Thoracic aorta (tissue), 2 donors: ENCODE measurements around the gene SNRPA1. TPM values are rescaled to one million over a fixed set of nuclear protein-coding genes. Genes with fewer than 3 reads are reported as not detected.

Experiments
- ATAC-seq: fragments of 150-250 bp; one replicate; pipeline ENCODE4 v1.8.0; 2017; ENCODE audit warnings: low read depth; ENCODE audit not compliant: insufficient number of reproducible peaks, low FRiP score
- DNase-seq: peaks from one replicate; pipeline ENCODE4 v3.0.0-alpha.2; 2020; ENCODE audit warnings: low spot score
- H3K27ac ChIP-seq, 2 donors: fragments of 200-600 bp; sonication (generic); 1 replicate in 1 of 2; 2 replicates in 1 of 2; pipeline ENCODE4 v1.5.1; 2016; ENCODE audit warnings: mild to moderate bottlenecking in 2 of 2, moderate library complexity in 2 of 2
- H3K27me3 ChIP-seq: fragments of 200-600 bp; sonication (generic); replicated peaks from 2 replicates; pipeline ENCODE4 v1.6.0; 2016; ENCODE audit warnings: mild to moderate bottlenecking; ENCODE audit not compliant: insufficient read depth
- H3K36me3 ChIP-seq: fragments of 200-600 bp; sonication (generic); one replicate; pipeline ENCODE4 v1.5.1; 2016
- H3K4me1 ChIP-seq, 2 donors: fragments of 200-600 bp; sonication (generic); 1 replicate in 1 of 2; 2 replicates in 1 of 2; pipeline versions ENCODE4 v1.5.1 to v1.6.0; 2016; ENCODE audit warnings: low read depth in 2 of 2, mild to moderate bottlenecking in 1 of 2; ENCODE audit not compliant: control insufficient read depth in 1 of 2
- H3K4me3 ChIP-seq: fragments of 200-600 bp; sonication (generic); 2 replicates; pipeline ENCODE4 v1.5.1; 2016; ENCODE audit warnings: mild to moderate bottlenecking
- H3K9me3 ChIP-seq: fragments of 200-600 bp; sonication (generic); 2 replicates; pipeline ENCODE4 v1.5.1; 2016
- total RNA-seq, 2 donors: library from RNA; depleted of rRNA; stranded (reverse); fragments of >200 nt; gene quantifications; one replicate each; pipeline versions ENCODE4 v1.1.0 to v1.2.3, GENCODE V29; 2016
- TF ChIP-seq, protein P1 (sequence below): fragments of 200-600 bp; sonication (generic); IDR thresholded peaks from one replicate; pipeline ENCODE4 v1.5.1; 2019; ENCODE audit warnings: antibody characterized with exemption

Gene SNRPA1
- total RNA-seq, 2 donors from 2014 or later: 31.0 to 60.0 TPM

DNA sequence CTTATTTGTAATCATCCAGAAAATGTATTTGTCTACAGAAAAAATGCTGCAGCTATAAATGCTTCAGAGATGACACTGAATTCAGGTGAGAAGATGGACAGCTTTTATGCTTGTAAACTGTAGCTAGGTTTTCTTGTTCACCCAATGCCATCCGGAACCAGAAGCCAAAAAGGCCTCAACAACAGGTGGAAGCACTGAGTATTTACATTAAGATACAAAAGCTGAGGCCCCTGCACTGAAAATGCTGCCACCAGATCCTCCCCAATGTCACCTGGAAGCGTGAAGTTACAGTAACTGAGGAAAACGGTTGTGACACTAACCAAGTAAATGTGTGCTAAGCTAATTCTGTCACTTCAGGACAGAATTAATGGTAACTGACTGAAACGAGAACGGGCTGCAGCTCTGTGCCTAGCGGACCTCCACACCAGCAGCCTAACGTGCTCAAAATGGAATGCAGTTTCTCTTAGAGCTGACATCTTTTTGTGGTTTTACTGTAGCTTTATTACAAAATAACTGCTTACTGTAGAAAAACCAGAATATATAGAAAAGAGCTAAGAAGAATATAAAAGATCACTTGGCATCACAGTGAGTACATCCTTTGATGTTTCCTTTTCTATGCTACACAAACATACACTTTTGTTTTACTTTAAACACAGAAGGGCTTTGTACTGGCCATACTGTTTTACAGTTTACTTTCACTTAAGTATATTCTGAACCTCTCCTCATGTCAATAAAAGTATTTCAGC, 50.8 kb downstream of the SNRPA1 start:
- Histone ChIP-seq H3K27ac (no peak overlapping the region), H3K36me3 (no peaks in the 10 kb centered on the region), H3K4me3 (no peak overlapping the region), H3K9me3 (no peaks in the 10 kb centered on the region), H3K27me3 (no peaks in the 10 kb centered on the region), H3K4me1 (peaks cover 58 to 99% of the 10 kb centered on the region in 2 donors)
- TF ChIP-seq, protein P1, sequence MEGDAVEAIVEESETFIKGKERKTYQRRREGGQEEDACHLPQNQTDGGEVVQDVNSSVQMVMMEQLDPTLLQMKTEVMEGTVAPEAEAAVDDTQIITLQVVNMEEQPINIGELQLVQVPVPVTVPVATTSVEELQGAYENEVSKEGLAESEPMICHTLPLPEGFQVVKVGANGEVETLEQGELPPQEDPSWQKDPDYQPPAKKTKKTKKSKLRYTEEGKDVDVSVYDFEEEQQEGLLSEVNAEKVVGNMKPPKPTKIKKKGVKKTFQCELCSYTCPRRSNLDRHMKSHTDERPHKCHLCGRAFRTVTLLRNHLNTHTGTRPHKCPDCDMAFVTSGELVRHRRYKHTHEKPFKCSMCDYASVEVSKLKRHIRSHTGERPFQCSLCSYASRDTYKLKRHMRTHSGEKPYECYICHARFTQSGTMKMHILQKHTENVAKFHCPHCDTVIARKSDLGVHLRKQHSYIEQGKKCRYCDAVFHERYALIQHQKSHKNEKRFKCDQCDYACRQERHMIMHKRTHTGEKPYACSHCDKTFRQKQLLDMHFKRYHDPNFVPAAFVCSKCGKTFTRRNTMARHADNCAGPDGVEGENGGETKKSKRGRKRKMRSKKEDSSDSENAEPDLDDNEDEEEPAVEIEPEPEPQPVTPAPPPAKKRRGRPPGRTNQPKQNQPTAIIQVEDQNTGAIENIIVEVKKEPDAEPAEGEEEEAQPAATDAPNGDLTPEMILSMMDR: no peak
- no peak for DNase-seq
- ATAC-seq: no peak

DNA sequence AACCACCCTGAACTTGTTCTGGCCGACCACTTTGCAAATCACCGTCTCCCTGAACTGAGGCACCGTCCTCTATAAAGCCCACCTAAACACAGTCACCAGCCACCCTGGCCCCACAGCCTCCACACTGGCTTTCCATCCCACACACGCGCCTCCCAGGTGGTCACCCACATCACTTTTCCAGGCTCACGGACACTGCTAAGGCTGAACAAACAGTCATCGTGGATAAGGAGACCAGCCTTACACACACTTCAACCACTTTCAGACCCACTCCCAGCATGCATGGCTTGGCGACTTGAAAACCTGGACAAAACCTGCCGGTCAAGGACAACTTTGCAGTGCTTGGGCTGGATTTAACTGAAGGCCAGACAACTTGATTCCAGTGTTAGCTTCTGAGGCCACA, 51.6 kb downstream of the SNRPA1 start:
- TF ChIP-seq, protein P1: no peak
- ATAC-seq (no peak), DNase-seq (no peak)
- H3K4me1 ChIP-seq: peaks cover 52 to 98% of the 10 kb centered on the region in 2 donors
- H3K27ac ChIP-seq: no peak overlapping the region
- H3K36me3 ChIP-seq: no peaks in the 10 kb centered on the region
- no peaks in the 10 kb centered on the region for H3K27me3 ChIP-seq
- no peaks in the 10 kb centered on the region for H3K9me3 ChIP-seq
- no peak overlapping the region for H3K4me3 ChIP-seq

DNA sequence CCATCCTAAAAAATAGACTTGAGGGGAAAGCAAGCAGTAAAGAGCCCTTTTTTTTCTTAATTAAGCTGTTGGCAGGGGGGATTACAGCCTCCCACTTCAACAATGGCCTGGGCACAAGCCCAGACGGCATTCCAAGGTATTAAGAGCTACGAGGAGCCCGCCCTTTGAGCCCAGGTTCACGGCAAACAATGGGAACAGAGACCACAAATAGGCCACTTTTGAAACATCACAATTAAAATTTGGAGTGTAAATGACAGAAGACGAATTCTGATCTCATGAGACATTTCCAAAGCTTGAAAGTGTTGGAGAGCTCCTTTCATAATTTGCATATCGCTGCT, 52.1 kb downstream of the SNRPA1 start:
- Histone ChIP-seq H3K27me3 (no peaks in the 10 kb centered on the region), H3K27ac (peak overlapping the region in 1 of 2 donors; percentile 10), H3K4me3 (no peak overlapping the region), H3K36me3 (no peaks in the 10 kb centered on the region), H3K4me1 (peaks cover 51 to 93% of the 10 kb centered on the region in 2 donors), H3K9me3 (no peaks in the 10 kb centered on the region)
- no peak for ATAC-seq
- TF ChIP-seq, protein P1: no peak
- no peak for DNase-seq

DNA sequence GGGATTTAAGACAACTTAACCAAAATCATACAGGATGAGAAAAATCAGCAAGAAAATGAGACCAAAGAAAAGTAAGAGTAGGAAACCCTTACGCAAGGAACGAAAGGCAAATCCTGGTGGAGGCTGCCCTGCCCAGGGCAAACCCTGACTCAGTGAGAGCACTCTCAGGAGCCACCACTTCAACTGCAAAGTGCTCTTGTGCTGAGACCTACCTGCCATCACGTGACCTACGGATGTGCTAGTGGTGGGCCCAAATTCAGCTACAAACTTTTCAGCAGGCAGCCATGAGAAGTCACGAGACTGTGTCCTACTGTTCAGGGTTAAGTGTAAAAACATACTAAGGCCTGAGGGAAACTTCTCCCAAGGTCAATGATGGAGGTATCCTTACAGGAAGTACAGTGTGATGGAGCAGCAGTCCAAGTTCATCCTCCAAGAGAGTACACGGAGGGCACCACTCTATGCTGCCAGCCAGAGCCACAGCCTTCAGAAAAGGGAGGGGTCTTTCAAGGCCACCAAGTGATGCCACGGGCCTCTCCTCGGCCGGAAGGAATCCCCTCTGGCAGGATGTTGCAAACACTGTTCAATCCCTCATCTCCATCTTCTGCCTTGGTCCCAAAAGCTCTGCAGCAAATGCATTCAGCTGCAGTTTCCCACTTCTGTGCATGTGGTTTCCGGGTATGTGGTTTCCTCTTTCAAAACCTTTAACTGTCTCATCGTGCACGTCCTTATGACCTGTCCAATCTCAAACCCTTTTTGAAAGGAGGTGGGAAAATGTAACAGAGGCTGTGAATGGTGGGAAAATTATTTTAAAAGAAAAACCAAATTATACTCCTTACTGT, 52.7 kb downstream of the SNRPA1 start:
- DNase-seq (no peak), ATAC-seq (no peak)
- Histone ChIP-seq H3K4me1 (peaks cover 50 to 87% of the 10 kb centered on the region in 2 donors), H3K27ac (peak overlapping the region in 1 of 2 donors; percentile 10), H3K27me3 (no peaks in the 10 kb centered on the region), H3K4me3 (peak overlapping the region; percentile 3), H3K36me3 (no peaks in the 10 kb centered on the region), H3K9me3 (no peaks in the 10 kb centered on the region)
- TF ChIP-seq, protein P1: no peak

DNA sequence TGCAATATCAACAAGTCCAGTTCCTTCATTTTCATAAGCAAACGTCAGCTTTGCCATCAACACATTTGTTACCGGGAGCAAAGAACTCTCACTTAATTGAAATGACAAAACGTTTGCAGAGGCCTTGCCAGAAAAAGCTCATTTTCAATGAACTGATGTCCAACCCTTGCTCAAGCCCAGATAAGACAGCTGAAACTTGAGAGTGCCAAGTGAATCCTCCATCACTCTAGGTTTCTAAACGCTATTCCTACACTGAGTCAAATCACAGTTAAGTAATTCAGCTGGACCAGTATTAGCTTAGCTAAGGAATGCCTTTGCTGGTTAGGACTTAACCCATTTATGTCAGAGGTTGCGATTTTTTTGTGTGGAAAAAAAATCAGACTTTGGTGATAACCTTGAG, 54.7 kb downstream of the SNRPA1 start:
- H3K4me1 ChIP-seq: peaks cover 29 to 71% of the 10 kb centered on the region in 2 donors
- H3K36me3 ChIP-seq: no peaks in the 10 kb centered on the region
- no peak for ATAC-seq
- H3K4me3 ChIP-seq: no peak overlapping the region
- no peaks in the 10 kb centered on the region for H3K9me3 ChIP-seq
- H3K27me3 ChIP-seq: no peaks in the 10 kb centered on the region
- no peak overlapping the region for H3K27ac ChIP-seq
- no peak for DNase-seq
- TF ChIP-seq, protein P1: no peak
